ENCODE measurements around the gene NRAP. TPM values are rescaled to one million over a fixed set of nuclear protein-coding genes. Genes with fewer than 3 reads are reported as not detected.

Gene NRAP
- total RNA-seq, 4 donors from 2014 or later, result 0.08 to 0.31 TPM; not detected in 2

- 79% methylated on average over 6 of the region's 6 CpGs for WGBS
Observed at GRCh38 chr10:113562069-113562468, 101.8 kb downstream of the NRAP start.

GRCh38 chr10:113561214-113561613 lies 102.6 kb downstream of the NRAP start:
- no peak for DNase-seq (ENCODE audit: low spot score in 2 of 2)
- no peaks in the 10 kb centered on the region for H3K36me3 ChIP-seq
- no peaks in the 10 kb centered on the region for H3K9me3 ChIP-seq
- WGBS, result 89% methylated on average over 3 of the region's 3 CpGs
- H3K4me1 ChIP-seq, result peaks cover 19% of the 10 kb centered on the region
- H3K27me3 ChIP-seq, result no peaks in the 10 kb centered on the region
- no peak overlapping the region for H3K4me3 ChIP-seq
- H3K27ac ChIP-seq, result no peak overlapping the region
- no peak for TF ChIP-seq POLR2AphosphoS5 (IDR thresholded peaks at IDR 0.05)
- TF ChIP-seq, protein P1, sequence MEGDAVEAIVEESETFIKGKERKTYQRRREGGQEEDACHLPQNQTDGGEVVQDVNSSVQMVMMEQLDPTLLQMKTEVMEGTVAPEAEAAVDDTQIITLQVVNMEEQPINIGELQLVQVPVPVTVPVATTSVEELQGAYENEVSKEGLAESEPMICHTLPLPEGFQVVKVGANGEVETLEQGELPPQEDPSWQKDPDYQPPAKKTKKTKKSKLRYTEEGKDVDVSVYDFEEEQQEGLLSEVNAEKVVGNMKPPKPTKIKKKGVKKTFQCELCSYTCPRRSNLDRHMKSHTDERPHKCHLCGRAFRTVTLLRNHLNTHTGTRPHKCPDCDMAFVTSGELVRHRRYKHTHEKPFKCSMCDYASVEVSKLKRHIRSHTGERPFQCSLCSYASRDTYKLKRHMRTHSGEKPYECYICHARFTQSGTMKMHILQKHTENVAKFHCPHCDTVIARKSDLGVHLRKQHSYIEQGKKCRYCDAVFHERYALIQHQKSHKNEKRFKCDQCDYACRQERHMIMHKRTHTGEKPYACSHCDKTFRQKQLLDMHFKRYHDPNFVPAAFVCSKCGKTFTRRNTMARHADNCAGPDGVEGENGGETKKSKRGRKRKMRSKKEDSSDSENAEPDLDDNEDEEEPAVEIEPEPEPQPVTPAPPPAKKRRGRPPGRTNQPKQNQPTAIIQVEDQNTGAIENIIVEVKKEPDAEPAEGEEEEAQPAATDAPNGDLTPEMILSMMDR (IDR thresholded peaks at IDR 0.05), result no peak
- no peak for TF ChIP-seq EP300 (IDR thresholded peaks at IDR 0.05)
- no peak for TF ChIP-seq POLR2A (IDR thresholded peaks at IDR 0.05)

More at GRCh38 chr10:113562069-113562468, 101.8 kb downstream of the NRAP start:
- H3K27me3 ChIP-seq, result no peaks in the 10 kb centered on the region
- DNase-seq (ENCODE audit: low spot score in 2 of 2), result no peak
- no peaks in the 10 kb centered on the region for H3K36me3 ChIP-seq
- H3K4me3 ChIP-seq, result no peak overlapping the region
- H3K4me1 ChIP-seq, result peaks cover 18% of the 10 kb centered on the region
- TF ChIP-seq EP300 (IDR thresholded peaks at IDR 0.05), result no peak
- TF ChIP-seq POLR2A (IDR thresholded peaks at IDR 0.05), result no peak
- TF ChIP-seq, protein P1 (IDR thresholded peaks at IDR 0.05), result no peak
- TF ChIP-seq POLR2AphosphoS5 (IDR thresholded peaks at IDR 0.05), result no peak
- no peaks in the 10 kb centered on the region for H3K9me3 ChIP-seq
- no peak overlapping the region for H3K27ac ChIP-seq

GRCh38 chr10:113560071-113560470 lies 103.8 kb downstream of the NRAP start:
- no peak overlapping the region for H3K4me3 ChIP-seq
- no peak for DNase-seq (ENCODE audit: low spot score in 2 of 2)
- peaks cover 19% of the 10 kb centered on the region for H3K4me1 ChIP-seq
- H3K27me3 ChIP-seq, result no peaks in the 10 kb centered on the region
- no peak overlapping the region for H3K27ac ChIP-seq
- no peak for TF ChIP-seq EP300 (IDR thresholded peaks at IDR 0.05)
- no peak for TF ChIP-seq POLR2AphosphoS5 (IDR thresholded peaks at IDR 0.05)
- TF ChIP-seq, protein P1 (IDR thresholded peaks at IDR 0.05), result no peak
- TF ChIP-seq POLR2A (IDR thresholded peaks at IDR 0.05), result no peak
- 72% methylated on average over 5 of the region's 5 CpGs for WGBS
- H3K9me3 ChIP-seq, result no peaks in the 10 kb centered on the region
- no peaks in the 10 kb centered on the region for H3K36me3 ChIP-seq

GRCh38 chr10:113557903-113558321 lies 105.9 kb downstream of the NRAP start:
- DNase-seq (ENCODE audit: low spot score in 2 of 2), result no peak
- H3K27ac ChIP-seq, result no peak overlapping the region
- H3K9me3 ChIP-seq, result no peaks in the 10 kb centered on the region
- TF ChIP-seq, protein P1 (IDR thresholded peaks at IDR 0.05), result no peak
- TF ChIP-seq POLR2AphosphoS5 (IDR thresholded peaks at IDR 0.05) (no peak), EP300 (IDR thresholded peaks at IDR 0.05) (no peak), POLR2A (IDR thresholded peaks at IDR 0.05) (no peak)
- H3K36me3 ChIP-seq, result no peaks in the 10 kb centered on the region
- H3K4me1 ChIP-seq, result peaks cover 18% of the 10 kb centered on the region
- peak overlapping the region; percentile 3 for H3K4me3 ChIP-seq
- 26% methylated on average over 9 of the region's 9 CpGs for WGBS
- no peaks in the 10 kb centered on the region for H3K27me3 ChIP-seq

GRCh38 chr10:113557424-113557862 lies 106.4 kb downstream of the NRAP start:
- TF ChIP-seq POLR2A (IDR thresholded peaks at IDR 0.05) (no peak), EP300 (IDR thresholded peaks at IDR 0.05) (no peak), POLR2AphosphoS5 (IDR thresholded peaks at IDR 0.05) (no peak)
- TF ChIP-seq, protein P1 (IDR thresholded peaks at IDR 0.05), result no peak
- 11% methylated on average over 9 of the region's 9 CpGs for WGBS
- Histone ChIP-seq H3K9me3 (no peaks in the 10 kb centered on the region), H3K4me1 (peaks cover 23% of the 10 kb centered on the region), H3K4me3 (no peak overlapping the region), H3K27me3 (no peaks in the 10 kb centered on the region), H3K27ac (no peak overlapping the region), H3K36me3 (no peaks in the 10 kb centered on the region)
- no peak for DNase-seq (ENCODE audit: low spot score in 2 of 2)

All from suprapubic skin (tissue), 4 donors.